Measurements from ENCODE around the gene CTSL. TPM values are rescaled to one million over a fixed set of nuclear protein-coding genes. Genes with fewer than 3 reads are reported as not detected.

The CTSL gene
- total RNA-seq, 1 experiment from 2014 or later = 63.2 TPM

GRCh38 chr9:87760529-87760928 is 34.6 kb downstream of the CTSL start:
- ChIA-PET POLR2A (ENCODE audit: unreplicated experiment) (no interaction called here), CTCF (no interaction called here)
- H3K36me3 ChIP-seq (ENCODE audit: low read depth, low read length) = no peaks in the 10 kb centered on the region
- DNase-seq = no peak
- H3F3A ChIP-seq (ENCODE audit: low read length, unreplicated experiment) = no peaks in the 10 kb centered on the region
- BruUV-seq (replicated peaks) = no TSS peak
- no peaks in the 10 kb centered on the region for H3K9me2 ChIP-seq (replicated peaks; ENCODE audit: low read length)
- no peak overlapping the region for H3K4me2 ChIP-seq (ENCODE audit: low read length)
- H3K9me3 ChIP-seq (ENCODE audit: low read length) = no peaks in the 10 kb centered on the region
- no peak overlapping the region for H2AFZ ChIP-seq (ENCODE audit: low read length)
- H3K4me3 ChIP-seq (ENCODE audit: low read length) = no peak overlapping the region
- H3K27ac ChIP-seq (ENCODE audit: low read length) = no peak overlapping the region
- TF ChIP-seq CTCF (conservative IDR thresholded peaks at IDR 0.05; ENCODE audit: low read depth, low read length) = no peak
- TF ChIP-seq EZH2 (IDR thresholded peaks at IDR 0.05; ENCODE audit: low read length, unreplicated experiment) = no peak
- TF ChIP-seq EZH2phosphoT487 (IDR thresholded peaks at IDR 0.05; ENCODE audit: borderline replicate concordance, low read length) = no peak
- H3K27me3 ChIP-seq (ENCODE audit: low read length) = no peaks in the 10 kb centered on the region
- H3K4me1 ChIP-seq (ENCODE audit: insufficient read depth, low read length) = no peaks in the 10 kb centered on the region
- ATAC-seq = no peak
- H4K20me1 ChIP-seq (ENCODE audit: low read length) = no peaks in the 10 kb centered on the region
- intact Hi-C loops (cut with micrococcal nuclease) = no loop called here
- H3K79me2 ChIP-seq (ENCODE audit: low read length) = no peaks in the 10 kb centered on the region
- H3K9ac ChIP-seq (ENCODE audit: low read length) = no peak overlapping the region

GRCh38 chr9:87763286-87763685 is 37.4 kb downstream of the CTSL start:
- no peak overlapping the region for H3K4me3 ChIP-seq (ENCODE audit: low read length)
- no peak overlapping the region for H3K9ac ChIP-seq (ENCODE audit: low read length)
- BruUV-seq (replicated peaks) = no TSS peak
- intact Hi-C loops (cut with micrococcal nuclease) = no loop called here
- no peaks in the 10 kb centered on the region for H3K9me3 ChIP-seq (ENCODE audit: low read length)
- no peaks in the 10 kb centered on the region for H3K9me2 ChIP-seq (replicated peaks; ENCODE audit: low read length)
- no peaks in the 10 kb centered on the region for H3K79me2 ChIP-seq (ENCODE audit: low read length)
- H3F3A ChIP-seq (ENCODE audit: low read length, unreplicated experiment) = no peaks in the 10 kb centered on the region
- ATAC-seq (no peak), DNase-seq (no peak)
- H3K4me1 ChIP-seq (ENCODE audit: insufficient read depth, low read length) = peaks cover 8% of the 10 kb centered on the region
- TF ChIP-seq EZH2 (IDR thresholded peaks at IDR 0.05; ENCODE audit: low read length, unreplicated experiment) (no peak), CTCF (conservative IDR thresholded peaks at IDR 0.05; ENCODE audit: low read depth, low read length) (no peak), EZH2phosphoT487 (IDR thresholded peaks at IDR 0.05; ENCODE audit: borderline replicate concordance, low read length) (no peak)
- ChIA-PET POLR2A (ENCODE audit: unreplicated experiment) (no interaction called here), CTCF (no interaction called here)
- no peak overlapping the region for H2AFZ ChIP-seq (ENCODE audit: low read length)
- no peaks in the 10 kb centered on the region for H4K20me1 ChIP-seq (ENCODE audit: low read length)
- H3K27ac ChIP-seq (ENCODE audit: low read length) = no peak overlapping the region
- H3K4me2 ChIP-seq (ENCODE audit: low read length) = no peak overlapping the region
- no peaks in the 10 kb centered on the region for H3K27me3 ChIP-seq (ENCODE audit: low read length)
- no peaks in the 10 kb centered on the region for H3K36me3 ChIP-seq (ENCODE audit: low read depth, low read length)

- no peak for DNase-seq
- POLR2A ChIA-PET (ENCODE audit: unreplicated experiment) = no interaction called here
These were observed 39.6 kb downstream of the CTSL start for GRCh38 chr9:87765521-87765920.

More at GRCh38 chr9:87765521-87765920, 39.6 kb downstream of the CTSL start:
- Histone ChIP-seq H3K4me2 (ENCODE audit: low read length) (no peak overlapping the region), H2AFZ (ENCODE audit: low read length) (no peak overlapping the region), H4K20me1 (ENCODE audit: low read length) (no peaks in the 10 kb centered on the region), H3F3A (ENCODE audit: low read length, unreplicated experiment) (no peaks in the 10 kb centered on the region), H3K9me3 (ENCODE audit: low read length) (no peaks in the 10 kb centered on the region), H3K79me2 (ENCODE audit: low read length) (no peaks in the 10 kb centered on the region), H3K9me2 (replicated peaks; ENCODE audit: low read length) (no peaks in the 10 kb centered on the region), H3K27ac (ENCODE audit: low read length) (no peak overlapping the region), H3K4me1 (ENCODE audit: insufficient read depth, low read length) (peaks cover 8% of the 10 kb centered on the region), H3K4me3 (ENCODE audit: low read length) (no peak overlapping the region), H3K9ac (ENCODE audit: low read length) (no peak overlapping the region), H3K36me3 (ENCODE audit: low read depth, low read length) (no peaks in the 10 kb centered on the region), H3K27me3 (ENCODE audit: low read length) (no peaks in the 10 kb centered on the region)
- no peak for ATAC-seq
- CTCF ChIA-PET = no interaction called here
- BruUV-seq (replicated peaks) = no TSS peak
- intact Hi-C loops (cut with micrococcal nuclease) = no loop called here
- TF ChIP-seq CTCF (conservative IDR thresholded peaks at IDR 0.05; ENCODE audit: low read depth, low read length) (no peak), EZH2phosphoT487 (IDR thresholded peaks at IDR 0.05; ENCODE audit: borderline replicate concordance, low read length) (no peak), EZH2 (IDR thresholded peaks at IDR 0.05; ENCODE audit: low read length, unreplicated experiment) (no peak)

Data from PC-3 (cell line).